Sigmoid colon (tissue), 7 donors: ENCODE results near the gene RHOH. TPM values are rescaled to one million over a fixed set of nuclear protein-coding genes. Genes with fewer than 3 reads are reported as not detected.

ENCODE experiments used
- DNase-seq: peaks from one replicate; pipeline ENCODE4 v3.0.0-alpha.2; 2019
- H3K27ac ChIP-seq, 4 donors: fragments of 200-600 bp; sonication (generic); one replicate each; pipeline ENCODE4 v1.5.1; 2016 to 2019; ENCODE audit warnings: mild to moderate bottlenecking in 1 of 4
- H3K27me3 ChIP-seq, 3 donors: fragments of 200-600 bp; sonication (generic); one replicate each; pipeline ENCODE4 v1.5.1; 2019; ENCODE audit warnings: mild to moderate bottlenecking in 1 of 3
- H3K36me3 ChIP-seq, 4 donors: fragments of 200-600 bp; sonication (generic); one replicate each; pipeline ENCODE4 v1.5.1; 2016 to 2019
- H3K4me1 ChIP-seq, 4 donors: fragments of 200-600 bp; sonication (generic); one replicate each; pipeline ENCODE4 v1.5.1; 2017 to 2019
- H3K4me3 ChIP-seq, 4 donors: fragments of 200-600 bp; sonication (generic); one replicate each; pipeline ENCODE4 v1.5.1; 2017 to 2019; ENCODE audit warnings: mild to moderate bottlenecking in 2 of 4, moderate library complexity in 1 of 4
- H3K9me3 ChIP-seq, 4 donors: fragments of 200-600 bp in 3 of 4; sonication (generic) in 3 of 4; one replicate each; pipeline versions ENCODE4 v1.5.1 to v1.6.1; 2013 to 2019
- EP300 ChIP-seq, 4 donors: sonication (generic); formaldehyde crosslinking; IDR thresholded peaks; one replicate each; pipeline ENCODE4 v1.6.1; 2017; ENCODE audit warnings: antibody characterized with exemption in 4 of 4
- POLR2A ChIP-seq, 2 donors: fragments of 450-650 bp; IDR thresholded peaks; one replicate each; pipeline ENCODE4 v1.6.1; 2016; ENCODE audit warnings: antibody characterized with exemption in 2 of 2, mild to moderate bottlenecking in 2 of 2, moderate library complexity in 2 of 2
- POLR2AphosphoS5 ChIP-seq, 4 donors: sonication (generic); formaldehyde crosslinking; IDR thresholded peaks; one replicate each; pipeline ENCODE4 v1.6.1; 2017; ENCODE audit warnings: antibody characterized with exemption in 4 of 4
- WGBS, 2 donors: extraction: QIAGEN DNeasy Blood & Tissue Kit; methylation state at CpG; one replicate each; pipeline ENCODE4 v1.1.7; 2013; 5-methylcytosine and 5-hydroxymethylcytosine counted together
- intact Hi-C: fragments of 100-400 bp; cut with DNase I; formaldehyde crosslinking; loops from one replicate; pipeline ENCODE4 v1.15.1; 2023
- polyA plus RNA-seq, 3 donors: library from polyadenylated mRNA; stranded (reverse); fragments of 200-250 nt; gene quantifications; one replicate each; pipeline ENCODE4 v1.2.3, GENCODE V29; 2013
- total RNA-seq, 4 donors: library from RNA; depleted of rRNA; stranded (reverse); fragments of >200 nt; gene quantifications; one replicate each; pipeline ENCODE4 v1.1.0, GENCODE V29; 2016
- TF ChIP-seq, protein P1 (sequence below), 4 experiments: fragments of 450-650 bp in 3 of 4; fragments of 200-600 bp in 1 of 4; IDR thresholded peaks; one replicate each; pipeline ENCODE4 v1.5.1; 2016 to 2019; ENCODE audit warnings: antibody characterized with exemption in 4 of 4, mild to moderate bottlenecking in 3 of 4, moderate library complexity in 2 of 4
- donor health status: healthy with polysubstance abuse.
- donor health status: Bipolar disorder and iron deficiency.
- donor health status: healthy.

The RHOH gene
- total and polyA plus RNA-seq, 7 donors, result 0.49 to 38.8 (median 1.4) TPM

DNA sequence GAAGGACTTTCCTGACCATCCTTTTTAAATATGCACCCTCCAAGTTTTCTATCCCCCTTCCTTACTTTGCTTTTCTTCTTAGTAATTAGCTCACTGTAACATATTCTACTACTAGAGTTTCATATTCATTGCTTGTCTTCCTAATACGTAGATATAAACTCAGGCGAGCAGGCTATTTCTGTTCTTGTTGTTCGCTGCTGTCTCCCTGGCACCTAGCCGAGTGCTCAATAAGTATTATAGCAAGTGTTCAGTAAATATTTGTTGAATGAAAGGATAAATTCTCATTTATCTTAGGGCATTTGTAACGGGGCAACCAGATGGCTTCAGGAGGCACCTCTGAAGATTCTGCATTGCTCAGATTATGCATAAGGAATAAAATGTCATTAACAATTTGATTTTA, 6.8 kb upstream of the RHOH start:
- H3K4me1 ChIP-seq, result no peaks in the 10 kb centered on the region
- H3K27ac ChIP-seq, result no peak overlapping the region
- TF ChIP-seq, protein P1, sequence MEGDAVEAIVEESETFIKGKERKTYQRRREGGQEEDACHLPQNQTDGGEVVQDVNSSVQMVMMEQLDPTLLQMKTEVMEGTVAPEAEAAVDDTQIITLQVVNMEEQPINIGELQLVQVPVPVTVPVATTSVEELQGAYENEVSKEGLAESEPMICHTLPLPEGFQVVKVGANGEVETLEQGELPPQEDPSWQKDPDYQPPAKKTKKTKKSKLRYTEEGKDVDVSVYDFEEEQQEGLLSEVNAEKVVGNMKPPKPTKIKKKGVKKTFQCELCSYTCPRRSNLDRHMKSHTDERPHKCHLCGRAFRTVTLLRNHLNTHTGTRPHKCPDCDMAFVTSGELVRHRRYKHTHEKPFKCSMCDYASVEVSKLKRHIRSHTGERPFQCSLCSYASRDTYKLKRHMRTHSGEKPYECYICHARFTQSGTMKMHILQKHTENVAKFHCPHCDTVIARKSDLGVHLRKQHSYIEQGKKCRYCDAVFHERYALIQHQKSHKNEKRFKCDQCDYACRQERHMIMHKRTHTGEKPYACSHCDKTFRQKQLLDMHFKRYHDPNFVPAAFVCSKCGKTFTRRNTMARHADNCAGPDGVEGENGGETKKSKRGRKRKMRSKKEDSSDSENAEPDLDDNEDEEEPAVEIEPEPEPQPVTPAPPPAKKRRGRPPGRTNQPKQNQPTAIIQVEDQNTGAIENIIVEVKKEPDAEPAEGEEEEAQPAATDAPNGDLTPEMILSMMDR (IDR thresholded peaks at IDR 0.05), result no peak
- no peak for DNase-seq
- H3K4me3 ChIP-seq, result no peak overlapping the region
- H3K27me3 ChIP-seq, result no peaks in the 10 kb centered on the region
- intact Hi-C loops, result no loop called here
- no peaks in the 10 kb centered on the region for H3K36me3 ChIP-seq
- WGBS, 2 donors, result 14 to 52% methylated on average over 5 of the region's 5 CpGs
- no peaks in the 10 kb centered on the region for H3K9me3 ChIP-seq

DNA sequence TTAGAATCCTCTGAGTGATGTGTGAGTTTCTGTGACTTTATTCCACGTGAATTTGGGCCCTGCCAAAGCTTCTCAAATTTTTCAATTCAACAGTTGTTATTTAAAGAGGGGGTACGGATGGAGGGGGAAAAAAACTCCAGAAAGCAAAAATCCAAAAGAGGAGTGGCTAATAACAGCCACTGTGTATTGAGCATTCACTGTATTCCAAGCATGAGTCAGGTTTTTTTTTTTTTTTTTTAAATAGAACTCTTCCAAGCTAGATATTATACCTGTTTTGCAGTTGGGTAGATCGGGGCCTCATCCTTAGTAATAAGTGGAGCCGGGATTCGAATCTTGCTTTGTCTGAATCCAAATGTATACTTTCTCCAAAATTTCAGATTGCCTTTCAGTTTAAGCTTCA, 6.4 kb upstream of the RHOH start:
- H3K27me3 ChIP-seq, result no peaks in the 10 kb centered on the region
- no peaks in the 10 kb centered on the region for H3K36me3 ChIP-seq
- intact Hi-C loops, result no loop called here
- no peaks in the 10 kb centered on the region for H3K4me1 ChIP-seq
- WGBS, 2 donors, result 43 to 73% methylated on average over 5 of the region's 5 CpGs
- no peak overlapping the region for H3K4me3 ChIP-seq
- no peak for TF ChIP-seq POLR2A (IDR thresholded peaks at IDR 0.05)
- TF ChIP-seq POLR2AphosphoS5 (IDR thresholded peaks at IDR 0.05), result no peak
- TF ChIP-seq EP300 (IDR thresholded peaks at IDR 0.05), result no peak
- TF ChIP-seq, protein P1 (IDR thresholded peaks at IDR 0.05), result no peak
- no peak for DNase-seq
- no peaks in the 10 kb centered on the region for H3K9me3 ChIP-seq
- no peak overlapping the region for H3K27ac ChIP-seq

DNA sequence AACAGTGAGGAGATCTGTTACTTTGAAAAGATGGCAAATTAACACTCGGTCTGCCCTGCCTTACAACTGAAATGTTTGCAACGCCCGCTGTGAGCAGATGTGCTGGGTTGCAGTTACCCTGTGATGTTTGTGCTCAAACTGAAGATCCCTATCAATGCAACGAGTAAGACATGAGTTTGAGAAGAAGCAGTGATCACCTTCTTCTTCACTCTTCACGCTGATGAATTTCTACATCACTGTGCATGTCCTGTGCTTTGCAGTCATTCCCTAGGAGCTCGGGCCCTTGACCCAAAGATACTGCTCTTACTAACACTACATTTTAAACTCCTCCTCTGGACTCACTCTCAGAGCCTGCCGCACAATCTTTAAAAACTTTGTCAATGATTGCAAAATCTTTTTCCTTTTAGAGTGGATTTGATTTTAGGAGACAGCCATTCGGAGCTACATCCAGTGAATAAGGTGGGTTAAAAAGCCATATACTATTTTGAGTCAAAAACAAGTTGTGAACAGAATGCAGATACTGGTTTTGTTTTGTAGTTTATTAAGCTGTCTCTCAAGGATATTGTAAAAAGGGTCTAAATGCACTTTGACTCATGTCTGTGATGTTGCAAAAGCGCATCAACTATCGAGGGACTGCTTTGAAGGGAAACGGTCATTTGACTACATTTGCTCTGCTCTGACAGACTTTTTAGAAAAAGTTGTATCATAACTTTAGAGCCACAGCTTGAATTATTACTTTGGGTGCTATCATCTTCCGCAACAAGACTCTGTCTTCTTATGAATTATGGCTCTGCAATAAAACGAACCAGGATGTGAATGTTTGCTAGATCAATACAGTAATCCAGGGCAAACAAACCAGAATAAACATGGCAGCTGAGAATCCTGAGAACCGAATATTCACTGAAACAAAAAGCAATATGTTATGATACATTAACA, 5.7 kb upstream of the RHOH start:
- no peaks in the 10 kb centered on the region for H3K27me3 ChIP-seq
- H3K4me1 ChIP-seq, result no peaks in the 10 kb centered on the region
- H3K9me3 ChIP-seq, result no peaks in the 10 kb centered on the region
- intact Hi-C loops, result no loop called here
- no peak for DNase-seq
- no peaks in the 10 kb centered on the region for H3K36me3 ChIP-seq
- WGBS, 2 donors, result 11 to 40% methylated on average over 14 of the region's 14 CpGs
- no peak overlapping the region for H3K27ac ChIP-seq
- no peak for TF ChIP-seq POLR2A (IDR thresholded peaks at IDR 0.05)
- TF ChIP-seq, protein P1 (IDR thresholded peaks at IDR 0.05), result no peak
- TF ChIP-seq POLR2AphosphoS5 (IDR thresholded peaks at IDR 0.05), result no peak
- no peak for TF ChIP-seq EP300 (IDR thresholded peaks at IDR 0.05)
- H3K4me3 ChIP-seq, result no peak overlapping the region

DNA sequence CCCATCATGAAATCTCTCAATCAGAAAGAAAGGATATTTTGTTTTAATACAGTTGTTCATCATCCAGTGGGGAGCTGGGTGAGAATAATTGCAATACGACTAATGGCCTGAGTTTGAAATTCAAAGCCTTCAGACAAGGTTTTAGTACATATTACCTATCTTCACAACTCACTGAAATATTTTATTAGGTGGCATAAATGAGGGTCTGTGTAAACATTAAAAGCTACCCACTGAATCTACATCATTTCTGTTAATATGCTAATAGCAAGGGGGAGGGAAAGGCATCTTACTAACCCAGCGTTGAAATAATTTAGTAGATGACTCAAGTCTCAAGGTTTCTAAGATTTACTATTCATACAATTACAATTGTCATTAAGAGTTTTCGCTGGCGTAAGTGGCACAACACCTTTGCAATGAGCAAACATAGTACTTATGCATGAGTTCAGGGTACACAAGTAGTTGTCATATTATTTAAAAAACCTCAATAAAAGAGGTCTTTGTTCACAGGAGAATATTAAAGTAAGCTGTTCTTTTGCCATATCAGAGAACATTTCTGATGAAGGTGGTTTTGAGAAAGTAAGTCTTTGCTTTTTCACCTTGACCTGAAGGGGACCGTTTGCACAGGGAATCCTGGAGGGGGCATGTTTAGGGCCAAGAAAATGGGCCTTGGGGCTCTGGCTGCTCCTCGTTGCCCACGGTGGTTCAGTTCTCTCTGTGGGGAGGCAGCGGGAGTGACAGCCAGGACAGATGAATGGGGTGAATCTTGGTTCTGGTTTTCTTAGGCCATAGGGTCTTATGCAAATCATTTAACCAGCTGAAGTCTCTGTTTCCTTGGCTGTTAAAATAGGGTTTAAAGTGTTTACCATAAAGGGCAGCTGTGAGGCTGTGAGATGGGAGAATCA, 4.5 kb upstream of the RHOH start:
- H3K27ac ChIP-seq, result no peak overlapping the region
- no peak overlapping the region for H3K4me3 ChIP-seq
- WGBS, 2 donors, result 19 to 51% methylated on average over 8 of the region's 8 CpGs
- no peaks in the 10 kb centered on the region for H3K4me1 ChIP-seq
- intact Hi-C loops, result no loop called here
- no peaks in the 10 kb centered on the region for H3K36me3 ChIP-seq
- no peaks in the 10 kb centered on the region for H3K9me3 ChIP-seq
- no peak for TF ChIP-seq POLR2AphosphoS5 (IDR thresholded peaks at IDR 0.05)
- TF ChIP-seq, protein P1 (IDR thresholded peaks at IDR 0.05), result no peak
- TF ChIP-seq POLR2A (IDR thresholded peaks at IDR 0.05), result no peak
- TF ChIP-seq EP300 (IDR thresholded peaks at IDR 0.05), result no peak
- DNase-seq, result no peak
- H3K27me3 ChIP-seq, result no peaks in the 10 kb centered on the region
